HG03457 (cell line): ENCODE data around the gene ARIH2.
A peak's percentile ranks its signal among the peaks of the same experiment; 100 is the strongest.
"Not testable (repeated sequence)": the region's sequence is repeated elsewhere in the genome, so short reads cannot be mapped to it uniquely, and the experiment has no call there.

Experiments used
- ATAC-seq: cut with Tn5 transposase; IDR thresholded peaks from one replicate; pipeline ENCODE4 v1.9.1; 2021; ENCODE audit warnings: moderate number of reproducible peaks; ENCODE audit not compliant: unreplicated experiment

ARIH2 gene

DNA sequence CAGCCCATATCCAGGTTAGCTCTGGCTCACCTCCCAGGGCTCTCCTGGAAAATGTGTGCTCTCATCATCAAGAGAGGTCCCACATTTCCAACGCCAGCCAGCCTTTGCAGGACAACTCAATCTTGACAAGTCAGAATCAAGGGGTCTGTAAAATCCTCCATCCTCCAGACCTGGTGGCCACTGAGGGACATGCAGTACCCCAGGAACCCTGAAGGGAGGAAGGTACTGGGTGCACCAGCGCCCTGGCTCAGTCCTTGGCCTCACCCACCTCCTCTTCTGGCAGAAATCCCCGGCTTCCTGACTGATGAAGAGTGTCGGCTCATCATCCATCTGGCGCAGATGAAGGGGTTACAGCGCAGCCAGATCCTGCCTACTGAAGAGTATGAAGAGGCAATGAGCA lies 82.5 kb downstream of the ARIH2 start:
- ATAC-seq, result no peak

DNA sequence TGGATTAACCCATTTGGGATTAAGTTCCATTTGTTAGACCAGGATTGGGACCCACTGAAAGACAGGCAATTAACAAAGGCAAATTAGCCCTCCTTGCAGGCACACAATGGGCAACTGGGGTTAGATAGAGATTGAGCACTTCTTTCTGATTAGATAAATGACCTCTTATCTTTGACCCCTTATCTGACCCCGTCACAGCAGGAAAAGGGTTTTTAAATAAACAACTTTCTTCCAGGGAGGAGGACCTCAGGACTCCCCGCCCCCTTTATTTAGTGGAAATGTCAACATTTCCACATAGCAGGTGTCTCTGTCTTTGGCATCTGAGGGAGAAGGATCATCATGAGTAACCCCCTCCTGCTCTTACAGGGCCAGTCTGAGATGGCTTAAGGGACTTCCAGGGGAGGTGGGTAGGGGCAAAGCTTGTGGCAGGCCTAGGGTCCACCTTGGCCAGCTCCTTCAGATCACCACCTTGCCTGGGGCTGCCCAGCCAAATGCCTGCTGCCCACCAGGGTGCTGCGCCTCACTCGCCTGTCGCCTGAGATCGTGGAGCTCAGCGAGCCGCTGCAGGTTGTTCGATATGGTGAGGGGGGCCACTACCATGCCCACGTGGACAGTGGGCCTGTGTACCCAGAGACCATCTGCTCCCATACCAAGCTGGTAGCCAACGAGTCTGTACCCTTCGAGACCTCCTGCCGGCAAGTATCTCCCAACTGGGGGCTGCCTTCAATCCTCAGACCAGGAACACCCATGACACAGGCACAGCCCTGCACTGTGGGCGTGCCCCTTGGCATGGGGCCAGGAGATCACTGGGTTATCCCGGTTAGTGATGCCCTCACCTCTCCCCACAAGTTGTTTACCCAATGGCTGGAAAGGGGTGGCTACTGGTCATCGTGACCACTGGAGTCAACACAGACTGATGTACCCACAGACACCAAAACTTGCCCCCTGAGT lies 86.0 kb downstream of the ARIH2 start:
- ATAC-seq, result no peak

DNA sequence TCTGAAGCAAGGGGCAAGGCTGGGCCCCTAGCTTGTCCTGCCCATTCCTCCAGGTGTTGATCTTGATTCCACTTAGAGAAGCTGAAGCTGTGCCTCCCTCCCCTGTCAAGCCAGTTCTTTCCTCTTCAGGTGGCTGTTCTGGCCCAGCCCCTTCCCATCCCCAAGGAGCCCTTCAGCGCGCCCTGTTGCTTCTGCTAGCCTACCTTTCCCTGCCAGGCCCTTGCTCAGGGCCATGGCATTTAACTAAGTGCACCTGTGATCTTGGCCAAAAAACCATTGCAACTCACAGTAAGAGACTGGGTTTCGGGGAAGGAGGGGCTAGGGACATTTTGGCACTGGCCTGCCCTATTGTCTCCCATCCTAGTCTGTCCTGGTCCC lies 86.7 kb downstream of the ARIH2 start:
- ATAC-seq, result no peak

GRCh38 chr3:49005998-49006397 lies 87.4 kb downstream of the ARIH2 start:
- no peak for ATAC-seq

GRCh38 chr3:49006408-49007067 lies 87.9 kb downstream of the ARIH2 start:
- ATAC-seq, result no peak

DNA sequence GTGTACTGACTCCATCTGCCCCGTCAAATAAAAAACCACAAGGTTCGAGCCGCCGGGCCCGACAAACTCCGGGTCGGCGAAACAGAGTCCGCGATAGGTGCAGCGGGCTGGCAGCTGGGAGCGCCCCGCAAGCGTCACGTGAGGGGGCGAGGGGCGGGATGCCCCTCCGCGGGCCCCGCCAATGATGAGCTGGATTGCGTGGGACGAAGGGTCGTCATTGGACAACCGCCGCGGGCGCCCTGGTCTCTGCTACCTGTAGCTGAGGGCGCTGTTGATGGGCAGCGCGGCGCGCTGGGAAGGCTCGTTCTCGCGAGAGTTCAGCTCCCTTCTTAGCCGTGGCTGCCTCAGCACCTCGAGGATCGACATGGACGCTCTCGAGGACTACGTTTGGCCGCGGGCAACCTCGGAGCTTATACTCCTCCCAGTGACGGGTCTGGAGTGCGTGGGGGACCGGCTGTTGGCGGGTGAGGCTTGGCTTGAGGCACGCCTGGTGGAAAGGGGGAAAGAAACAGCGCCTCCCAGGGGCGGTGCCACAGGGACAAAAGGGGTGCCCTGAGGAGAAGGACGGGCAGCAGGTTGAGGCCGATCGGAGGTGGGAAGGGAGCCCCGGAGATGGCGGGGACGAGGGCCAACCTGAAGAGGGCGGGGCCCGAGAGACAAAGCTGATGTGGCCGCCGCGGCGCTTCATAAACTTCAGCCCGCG lies 88.6 kb downstream of the ARIH2 start, which contains the start of gene WDR6:
Gene WDR6, plus strand, starts transcription at position 324 of the 703 bp plus-strand sequence. Its CDS starts 41 bp downstream, at position 365.
- peak; percentile 73 for ATAC-seq

DNA sequence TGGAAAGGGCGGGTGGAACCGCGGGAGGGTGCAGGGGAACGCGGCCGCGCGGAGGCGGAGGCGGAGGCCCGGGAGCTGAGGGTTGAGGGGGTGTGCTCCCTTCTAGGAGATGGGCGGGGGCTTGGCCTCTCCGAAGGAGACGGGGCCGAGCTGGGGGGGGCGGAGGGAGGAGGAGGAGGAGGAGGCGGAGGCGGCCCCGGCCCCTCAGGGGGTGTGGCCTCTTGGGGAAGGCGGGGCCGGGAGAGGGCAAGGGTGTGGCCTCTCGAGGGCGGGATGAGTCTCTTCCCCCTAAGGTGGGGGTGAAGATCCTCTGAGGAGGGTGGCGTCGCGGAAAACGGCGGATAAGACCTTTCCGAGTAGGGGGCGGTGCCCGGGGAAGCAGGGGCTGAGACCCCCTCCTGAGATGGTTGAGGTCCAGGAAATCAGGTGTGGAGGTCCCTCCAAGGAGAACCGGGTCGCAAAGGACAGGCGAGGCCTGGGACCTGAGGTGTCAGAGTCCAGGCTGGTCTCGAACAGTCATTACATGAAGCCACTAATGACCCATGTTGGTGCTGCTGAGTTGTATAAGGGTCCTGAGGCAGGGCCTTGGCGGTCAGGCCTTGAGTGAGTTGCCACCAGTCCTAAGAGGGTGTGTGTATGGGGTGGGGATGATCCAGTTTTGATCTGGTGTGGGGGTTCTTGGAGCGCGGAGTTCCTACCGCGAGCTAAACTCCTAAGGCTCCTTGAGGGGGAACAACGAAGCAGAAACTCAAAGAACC lies 89.3 kb downstream of the ARIH2 start:
- peak; percentile 17 for ATAC-seq

DNA sequence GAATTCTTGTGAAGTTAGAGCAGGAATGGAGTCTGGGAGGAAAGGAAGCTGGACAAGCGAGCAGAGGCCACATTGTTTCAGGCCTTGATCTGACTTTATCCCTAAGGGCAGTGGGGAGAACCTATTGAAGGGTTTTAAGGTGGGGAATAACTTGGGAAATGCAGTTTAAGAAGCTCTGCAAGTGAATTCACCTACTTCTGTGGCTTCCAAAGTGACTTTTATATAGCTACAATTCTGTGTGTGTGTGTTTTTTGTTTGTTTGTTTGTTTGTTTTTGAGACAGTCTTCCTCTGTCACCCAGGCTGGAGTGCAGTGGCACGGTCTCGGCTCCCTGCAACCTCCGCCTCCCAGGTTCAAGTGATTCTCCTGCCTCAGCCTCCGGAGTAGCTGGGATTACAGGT lies 90.0 kb downstream of the ARIH2 start:
- not testable (repeated sequence) for ATAC-seq

GRCh38 chr3:49009396-49009795 lies 90.8 kb downstream of the ARIH2 start:
- no peak for ATAC-seq

DNA sequence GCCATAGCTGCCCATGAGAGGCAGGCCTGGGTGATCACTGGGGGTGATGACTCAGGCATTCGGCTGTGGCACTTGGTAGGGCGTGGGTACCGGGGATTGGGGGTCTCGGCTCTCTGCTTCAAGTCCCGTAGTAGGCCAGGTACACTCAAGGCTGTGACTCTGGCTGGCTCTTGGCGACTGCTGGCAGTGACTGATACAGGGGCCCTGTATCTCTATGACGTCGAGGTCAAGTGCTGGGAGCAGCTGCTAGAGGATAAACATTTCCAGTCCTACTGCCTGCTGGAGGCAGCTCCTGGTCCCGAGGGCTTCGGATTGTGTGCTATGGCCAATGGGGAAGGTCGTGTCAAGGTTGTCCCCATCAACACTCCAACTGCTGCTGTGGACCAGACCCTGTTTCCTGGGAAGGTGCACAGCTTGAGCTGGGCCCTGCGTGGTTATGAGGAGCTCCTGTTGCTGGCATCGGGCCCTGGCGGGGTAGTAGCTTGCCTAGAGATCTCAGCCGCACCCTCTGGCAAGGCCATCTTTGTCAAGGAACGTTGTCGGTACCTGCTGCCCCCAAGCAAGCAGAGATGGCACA lies 93.9 kb downstream of the ARIH2 start:
- no peak for ATAC-seq

GRCh38 chr3:49013113-49013737 lies 94.6 kb downstream of the ARIH2 start:
- no peak for ATAC-seq

DNA sequence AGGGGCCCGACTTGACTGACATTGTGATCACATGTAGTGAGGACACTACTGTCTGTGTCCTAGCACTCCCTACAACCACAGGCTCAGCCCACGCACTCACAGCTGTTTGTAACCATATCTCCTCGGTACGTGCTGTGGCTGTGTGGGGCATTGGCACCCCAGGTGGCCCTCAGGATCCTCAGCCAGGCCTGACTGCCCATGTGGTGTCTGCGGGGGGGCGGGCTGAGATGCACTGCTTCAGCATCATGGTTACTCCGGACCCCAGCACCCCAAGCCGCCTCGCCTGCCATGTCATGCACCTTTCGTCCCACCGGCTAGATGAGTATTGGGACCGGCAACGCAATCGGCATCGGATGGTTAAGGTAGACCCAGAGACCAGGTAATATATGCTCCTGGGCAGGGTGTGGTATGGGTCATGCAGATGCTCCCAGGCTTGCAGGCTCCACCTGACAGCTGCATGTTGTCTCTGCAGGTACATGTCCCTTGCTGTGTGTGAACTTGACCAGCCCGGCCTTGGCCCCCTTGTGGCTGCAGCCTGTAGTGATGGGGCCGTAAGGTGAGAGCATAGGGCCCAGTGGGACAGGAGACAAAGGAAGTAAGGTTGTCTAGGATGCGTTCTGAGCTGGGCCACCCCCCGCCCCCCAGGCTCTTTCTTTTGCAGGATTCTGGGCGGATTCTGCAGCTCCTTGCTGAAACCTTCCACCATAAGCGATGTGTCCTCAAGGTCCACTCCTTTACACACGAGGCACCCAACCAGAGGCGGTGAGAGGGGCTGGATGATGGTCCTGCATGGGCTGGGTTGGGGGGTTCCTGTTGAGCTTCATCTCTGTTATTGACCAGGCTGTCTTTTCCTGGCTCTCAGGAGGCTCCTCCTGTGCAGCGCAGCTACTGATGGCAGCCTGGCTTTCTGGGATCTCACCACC lies 95.4 kb downstream of the ARIH2 start:
- no peak for ATAC-seq

DNA sequence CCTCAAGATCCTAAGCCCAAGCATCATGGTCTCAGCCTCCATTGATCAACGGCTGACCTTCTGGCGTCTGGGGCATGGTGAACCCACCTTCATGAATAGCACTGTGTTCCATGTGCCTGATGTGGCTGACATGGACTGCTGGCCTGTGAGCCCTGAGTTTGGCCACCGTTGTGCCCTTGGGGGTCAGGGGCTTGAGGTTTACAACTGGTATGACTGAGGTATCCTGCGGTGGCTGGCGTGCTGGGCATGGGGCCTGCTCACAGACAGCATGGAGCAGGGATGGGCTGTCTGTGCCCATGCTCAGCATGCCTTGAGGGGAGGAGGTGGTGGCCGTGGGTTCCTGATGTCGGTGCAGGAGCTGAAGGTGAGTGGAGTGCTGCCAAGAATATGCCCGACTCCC lies 96.4 kb downstream of the ARIH2 start:
- no peak for ATAC-seq

- no peak for ATAC-seq
Measured at GRCh38 chr3:49015765-49016164, 97.1 kb downstream of the ARIH2 start.

DNA sequence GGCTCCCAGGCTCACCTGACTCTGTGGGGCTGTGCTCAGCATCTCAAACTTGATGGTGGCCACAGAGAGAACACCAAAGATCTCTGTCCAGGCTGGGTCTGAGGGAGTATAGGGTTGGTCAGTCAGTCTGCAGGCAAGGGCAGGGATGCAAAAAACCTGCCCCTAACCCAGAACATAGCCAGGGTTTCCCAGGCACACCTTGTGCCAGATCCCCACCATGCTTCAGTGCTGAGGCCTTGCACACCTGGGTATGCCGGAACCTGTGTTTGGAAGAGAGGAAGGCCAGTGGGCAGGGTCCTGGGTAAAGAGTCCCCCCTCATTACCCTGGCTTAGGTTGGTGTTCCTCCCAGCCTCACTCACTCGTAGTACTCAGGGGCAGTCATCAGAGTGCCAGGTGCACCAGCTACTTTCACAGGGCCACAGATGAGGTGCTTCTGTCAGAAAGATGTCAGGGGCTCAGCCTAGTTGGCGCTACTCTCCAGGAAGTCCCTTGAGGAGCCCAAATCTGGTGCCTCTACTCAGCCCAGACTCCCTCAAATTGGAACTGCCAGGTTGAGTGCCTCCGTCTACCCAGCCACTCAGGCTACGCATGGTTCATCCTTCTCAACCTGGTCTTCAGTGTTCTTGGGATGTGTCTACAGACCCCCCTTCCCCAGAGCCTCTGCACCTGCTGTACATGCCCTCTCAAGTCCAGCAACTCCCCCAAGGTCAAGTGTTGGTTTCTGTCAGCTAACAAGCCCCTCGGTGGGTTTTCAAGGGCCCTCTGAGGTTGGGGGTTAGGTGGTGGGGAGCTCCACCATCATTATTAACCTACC lies 98.0 kb downstream of the ARIH2 start:
- no peak for ATAC-seq

DNA sequence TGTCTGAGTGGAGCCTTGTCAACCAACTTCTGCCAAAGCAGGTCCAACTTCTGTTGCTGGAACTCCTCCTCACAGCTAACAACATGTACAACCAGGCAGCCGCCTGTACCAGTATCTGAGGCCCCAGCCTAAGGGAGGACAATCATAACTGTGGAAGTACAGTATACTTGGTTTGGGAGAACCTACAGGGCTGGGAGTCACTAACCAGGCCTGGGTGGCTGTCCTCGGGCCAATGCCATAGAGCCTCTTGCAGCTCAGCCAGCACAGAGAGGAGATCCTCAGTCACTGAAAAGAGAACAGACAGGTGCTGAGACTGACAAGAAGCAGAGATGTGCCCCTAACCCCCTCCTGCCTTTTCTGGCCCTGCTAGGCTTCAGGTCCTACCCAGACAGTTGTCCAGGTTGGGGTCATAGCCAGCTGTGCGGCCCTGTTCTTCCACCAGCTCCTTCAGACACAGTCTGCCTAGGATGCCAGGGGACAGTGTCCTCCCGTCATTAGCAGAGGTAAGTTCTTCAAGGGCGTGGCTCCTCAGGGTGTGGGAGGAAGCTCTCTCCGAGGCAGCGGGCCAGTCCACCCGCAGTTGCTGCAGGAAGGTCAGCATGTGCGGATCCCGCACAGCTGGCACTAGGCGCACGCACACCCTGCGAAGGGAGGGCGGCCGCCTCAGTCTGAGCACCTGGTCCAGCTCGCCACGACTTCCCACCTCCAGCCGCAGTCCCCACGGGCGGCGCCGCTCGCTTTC lies 98.8 kb downstream of the ARIH2 start:
- ATAC-seq, result no peak

- ATAC-seq, result no peak
Measured at GRCh38 chr3:49017971-49018706, 99.5 kb downstream of the ARIH2 start, which contains the start of gene DALRD3. DALRD3 (minus strand) TSS chr3:49018580; CDS start chr3:49018564, 16 bp downstream.
